Stimulated activated CD8-positive, alpha-beta memory T cell treated with anti-CD3 and anti-CD28 coated beads, Interleukin-7, amount 100 ng/mL, for 48 hours (primary cell): ENCODE measurements around the gene CCNY.

Experiments
- DNase-seq, 2 donors: peaks; one replicate each; pipeline ENCODE4 v3.0.0-alpha.2; 2020; ENCODE audit warnings: low read depth in 1 of 2; ENCODE audit errors: extremely low read depth in 1 of 2

The CCNY gene

DNA sequence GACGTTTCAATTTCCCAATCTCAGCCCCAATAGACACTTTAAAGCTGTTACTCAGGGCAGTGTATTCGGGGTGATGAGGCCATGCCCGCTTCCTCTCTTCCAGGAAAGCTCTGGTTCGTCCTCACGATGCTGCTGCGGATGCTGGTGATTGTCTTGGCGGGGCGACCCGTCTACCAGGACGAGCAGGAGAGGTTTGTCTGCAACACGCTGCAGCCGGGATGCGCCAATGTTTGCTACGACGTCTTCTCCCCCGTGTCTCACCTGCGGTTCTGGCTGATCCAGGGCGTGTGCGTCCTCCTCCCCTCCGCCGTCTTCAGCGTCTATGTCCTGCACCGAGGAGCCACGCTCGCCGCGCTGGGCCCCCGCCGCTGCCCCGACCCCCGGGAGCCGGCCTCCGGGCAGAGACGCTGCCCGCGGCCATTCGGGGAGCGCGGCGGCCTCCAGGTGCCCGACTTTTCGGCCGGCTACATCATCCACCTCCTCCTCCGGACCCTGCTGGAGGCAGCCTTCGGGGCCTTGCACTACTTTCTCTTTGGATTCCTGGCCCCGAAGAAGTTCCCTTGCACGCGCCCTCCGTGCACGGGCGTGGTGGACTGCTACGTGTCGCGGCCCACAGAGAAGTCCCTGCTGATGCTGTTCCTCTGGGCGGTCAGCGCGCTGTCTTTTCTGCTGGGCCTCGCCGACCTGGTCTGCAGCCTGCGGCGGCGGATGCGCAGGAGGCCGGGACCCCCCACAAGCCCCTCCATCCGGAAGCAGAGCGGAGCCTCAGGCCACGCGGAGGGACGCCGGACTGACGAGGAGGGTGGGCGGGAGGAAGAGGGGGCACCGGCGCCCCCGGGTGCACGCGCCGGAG, 271.4 kb downstream of the CCNY start:
- no peak for DNase-seq

DNA sequence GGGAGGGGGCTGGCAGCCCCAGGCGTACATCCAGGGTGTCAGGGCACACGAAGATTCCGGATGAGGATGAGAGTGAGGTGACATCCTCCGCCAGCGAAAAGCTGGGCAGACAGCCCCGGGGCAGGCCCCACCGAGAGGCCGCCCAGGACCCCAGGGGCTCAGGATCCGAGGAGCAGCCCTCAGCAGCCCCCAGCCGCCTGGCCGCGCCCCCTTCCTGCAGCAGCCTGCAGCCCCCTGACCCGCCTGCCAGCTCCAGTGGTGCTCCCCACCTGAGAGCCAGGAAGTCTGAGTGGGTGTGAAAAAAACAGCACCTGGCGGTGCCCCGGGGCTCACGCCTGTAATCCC, 272.0 kb downstream of the CCNY start:
- DNase-seq, result no peak

DNA sequence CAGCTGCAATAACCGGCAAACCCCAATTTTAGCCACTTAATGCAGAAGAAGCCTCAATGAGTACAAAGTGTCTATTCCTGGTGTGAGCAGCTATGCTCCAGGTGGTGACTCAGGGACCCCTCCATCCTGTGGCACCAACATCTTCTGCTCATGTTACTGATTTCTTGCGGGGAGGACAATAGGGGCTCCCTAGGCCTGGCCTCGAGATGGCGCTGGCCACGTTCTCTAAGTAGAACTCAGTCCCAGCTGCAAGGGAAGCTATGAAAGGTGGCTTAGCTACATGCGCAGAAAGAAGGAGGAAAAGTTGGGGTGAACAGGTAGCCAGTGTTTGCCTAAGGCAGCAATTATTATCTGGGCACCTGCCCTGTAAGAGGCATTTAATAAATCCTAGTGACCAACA, 275.4 kb downstream of the CCNY start:
- no peak for DNase-seq

DNA sequence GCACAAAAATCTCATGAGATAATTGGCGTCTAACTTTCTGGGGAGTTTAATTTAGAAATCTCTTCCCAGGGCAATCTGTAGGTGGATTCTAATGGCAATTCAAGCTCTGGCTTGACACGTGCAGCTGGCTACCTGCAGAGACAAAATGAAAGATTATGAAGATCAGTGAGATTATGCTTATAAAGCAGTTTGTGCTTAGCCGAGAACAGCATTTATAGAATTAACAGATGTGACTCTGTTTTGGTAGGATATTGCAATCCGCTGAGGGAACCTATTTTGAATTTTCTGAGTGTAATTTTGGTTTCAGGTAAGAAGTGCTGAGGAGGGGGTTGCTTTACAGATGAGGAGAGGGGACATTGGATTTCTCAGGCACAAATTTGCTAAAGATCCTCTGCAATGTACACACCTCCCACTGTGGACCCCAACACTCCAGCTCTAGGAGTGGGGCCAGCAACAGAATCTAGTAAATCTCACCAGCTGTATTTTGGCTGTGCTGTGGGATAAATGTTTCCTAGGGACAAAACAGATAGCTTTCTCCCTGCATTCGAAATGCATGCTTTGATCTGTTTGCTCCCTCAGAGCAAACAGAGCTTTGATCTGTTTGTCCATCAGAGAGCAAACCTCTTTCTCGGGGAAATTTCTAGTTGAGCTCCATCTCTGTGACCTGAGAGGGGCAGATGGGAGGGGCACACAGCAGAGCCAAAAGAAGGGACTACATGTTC, 276.2 kb downstream of the CCNY start:
- no peak for DNase-seq

DNA sequence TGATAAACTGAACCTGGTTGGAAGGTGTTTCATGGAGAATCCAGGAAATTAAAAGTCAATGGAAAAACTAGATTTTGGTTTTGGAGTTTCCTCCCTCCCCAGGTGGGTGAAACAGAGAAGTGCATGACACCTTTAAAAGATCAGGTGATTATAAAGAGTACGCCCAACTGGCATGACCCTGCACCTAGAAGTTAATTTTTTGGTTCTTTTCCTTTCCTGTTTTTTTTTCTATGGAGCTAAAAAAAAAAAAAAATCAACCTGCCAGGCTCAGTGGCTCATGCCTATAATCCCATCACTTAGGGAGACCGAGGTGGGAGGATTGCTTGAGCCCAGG, 276.8 kb downstream of the CCNY start:
- no peak for DNase-seq

DNA sequence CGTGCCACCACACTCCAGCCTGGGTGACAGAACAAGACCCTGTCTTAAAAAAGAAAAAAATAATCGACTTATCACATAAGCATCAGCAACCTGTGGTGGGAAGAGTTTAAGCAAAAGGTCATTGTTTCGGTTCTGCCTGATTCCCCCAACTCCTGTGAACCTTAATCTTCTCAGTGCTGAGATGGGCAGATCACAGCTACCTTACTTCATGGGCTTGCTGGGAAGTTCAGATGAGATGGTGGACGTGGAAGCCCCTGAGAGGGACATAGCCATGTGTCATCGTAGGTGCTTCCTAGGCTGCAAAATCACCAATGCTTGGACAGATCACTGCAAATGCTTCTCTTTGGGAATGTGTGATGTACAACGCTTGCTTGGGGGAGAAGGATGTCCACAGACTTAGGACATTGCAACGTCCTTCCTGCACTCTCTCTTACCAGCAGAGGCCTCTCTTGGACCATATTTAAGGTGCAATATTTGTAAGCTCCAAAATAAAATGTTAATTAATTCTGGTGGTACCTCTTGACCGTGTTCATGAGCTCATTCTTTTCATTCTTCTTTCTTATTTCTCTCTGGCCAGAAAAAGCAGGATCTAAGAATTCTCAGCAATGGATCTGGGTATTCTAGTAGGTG, 277.4 kb downstream of the CCNY start:
- no peak for DNase-seq

DNA sequence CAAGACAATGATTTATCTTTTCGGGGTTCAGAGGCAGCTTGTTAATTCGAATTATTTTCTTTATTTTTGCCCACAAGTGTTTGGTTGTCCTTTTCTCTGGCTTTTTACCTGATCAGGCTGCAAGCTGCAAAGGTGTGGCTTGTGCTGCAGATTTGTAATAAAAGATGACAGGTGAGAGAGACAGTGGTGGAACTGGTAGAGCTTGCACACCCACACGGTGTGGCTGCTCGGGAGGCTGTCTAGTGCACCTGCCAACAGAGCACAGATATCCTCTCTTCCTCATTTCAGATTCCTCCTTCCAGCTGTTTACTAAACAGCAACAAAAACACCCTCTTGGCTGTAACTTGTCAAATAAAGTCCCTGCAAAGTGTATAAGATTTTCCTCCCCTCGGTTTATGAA, 278.0 kb downstream of the CCNY start:
- no peak for DNase-seq
